ENCODE data around the gene ZBTB7C.

- TF ChIP-seq CTCF (conservative IDR thresholded peaks at IDR 0.05 in 1 of 2, IDR thresholded peaks at IDR 0.05 in 1 of 2; ENCODE audit: extremely low read depth in 1 of 2, insufficient read depth in 1 of 2, low read depth in 1 of 2, low read length in 2 of 2) (no peak), EZH2 (IDR thresholded peaks at IDR 0.05; ENCODE audit: borderline replicate concordance, low read length) (no peak)
Measured at GRCh38 chr18:48195787-48196186, 213.4 kb downstream of the ZBTB7C start.

Measured in mammary epithelial cell (primary cell).